HepG2 (cell line): ENCODE measurements around the gene CDCA4. TPM values are rescaled to one million over a fixed set of nuclear protein-coding genes. Genes with fewer than 3 reads are reported as not detected.
A peak's percentile ranks its signal among the peaks of the same experiment; 100 is the strongest.

Experiments used
- ARID4A ChIP-seq: sonication (generic); formaldehyde crosslinking; IDR thresholded peaks from 2 replicates; pipeline ENCODE4 v1.5.0; 2020; ENCODE audit warnings: mild to moderate bottlenecking, missing genetic modification reagents, borderline replicate concordance
- ATF6 ChIP-seq: sonication (generic); formaldehyde crosslinking; conservative IDR thresholded peaks from 2 replicates; pipeline ENCODE4 v1.4.0; 2020; ENCODE audit warnings: missing genetic modification reagents
- EP300 ChIP-seq, 3 experiments: sonication (generic) in 1 of 3; formaldehyde crosslinking in 1 of 3; IDR thresholded peaks; 2 replicates each; pipeline versions ENCODE4 v1.5.1 to v1.6.1; 2011 to 2020; ENCODE audit warnings: low read depth in 2 of 3, low read length in 2 of 3, borderline replicate concordance in 1 of 3, improper control_type of control experiment in 1 of 3, mild to moderate bottlenecking in 1 of 3, missing genetic modification reagents in 1 of 3, moderate library complexity in 1 of 3
- MLXIP ChIP-seq: sonication (generic); formaldehyde crosslinking; IDR thresholded peaks from 2 replicates; pipeline ENCODE4 v1.9.0; 2021; ENCODE audit warnings: missing genetic modification reagents, borderline replicate concordance
- MTA3 ChIP-seq: sonication (generic); formaldehyde crosslinking; IDR thresholded peaks from 2 replicates; pipeline ENCODE4 v1.4.0; 2020; ENCODE audit warnings: missing genetic modification reagents
- RCOR2 ChIP-seq: IDR thresholded peaks from 2 replicates; pipeline ENCODE4 v1.6.1; 2016; ENCODE audit warnings: missing biosample characterization, missing genetic modification reagents
- TFDP2 ChIP-seq: sonication (generic); formaldehyde crosslinking; IDR thresholded peaks from 2 replicates; pipeline ENCODE4 v1.4.0; 2020; ENCODE audit warnings: missing genetic modification reagents
- ZNF160 ChIP-seq: sonication (generic); formaldehyde crosslinking; IDR thresholded peaks from 2 replicates; pipeline ENCODE4 v1.8.0; 2022; ENCODE audit warnings: mild to moderate bottlenecking, inconsistent platforms, missing genetic modification reagents
- ZNF556 ChIP-seq: sonication (generic); formaldehyde crosslinking; IDR thresholded peaks from 2 replicates; pipeline ENCODE4 v1.4.0; 2020; ENCODE audit warnings: mild to moderate bottlenecking, missing genetic modification reagents, borderline replicate concordance
- polyA plus RNA-seq, 8 experiments: library from polyadenylated mRNA; depleted of rRNA in 3 of 8; stranded (reverse) in 7 of 8; unstranded in 1 of 8; fragments of >200 nt; fragmentation: Illumina TruSeq in 4 of 8; extraction: Trizol in 4 of 8; gene quantifications; 2 replicates each; pipeline versions ENCODE4 v1.2.1 to v1.2.3, GENCODE V29; 2011 to 2016; ENCODE audit warnings: low read depth in 4 of 8, missing spikeins in 1 of 8, mixed read lengths in 1 of 8; ENCODE audit not compliant: insufficient read depth in 1 of 8
- total RNA-seq, 5 experiments: library from RNA; depleted of rRNA; stranded (reverse); fragments of >200 nt; fragmentation: Illumina TruSeq; extraction: Trizol; gene quantifications; 2 replicates each; pipeline ENCODE4 v1.2.3, GENCODE V29; 2016; ENCODE audit warnings: low read depth in 1 of 5
- TF ChIP-seq, protein P1 (sequence below): sonication (generic); formaldehyde crosslinking; IDR thresholded peaks from 2 replicates; pipeline ENCODE4 v1.4.0; 2020; ENCODE audit warnings: mild to moderate bottlenecking, missing genetic modification reagents, borderline replicate concordance

The CDCA4 gene
- total and polyA plus RNA-seq, 2 of the 13 experiments (the other 11 are each of a cell fraction or from before 2014, with no cell fraction given), result 19.7 to 43.1 TPM

GRCh38 chr14:105020815-105021655 lies at the start of gene CDCA4 (continued):
- no peak for TF ChIP-seq RCOR2
- TF ChIP-seq ZNF556, result 0 out of 2 replicates have a peak, but pooled peaks have one; percentile 15
- TF ChIP-seq EP300 (IDR thresholded peaks at IDR 0.05; ENCODE audit: low read depth in 2 of 2, low read length in 2 of 2), result no peak
- no peak for TF ChIP-seq EP300 (CRISPR knock-in tag; IDR thresholded peaks at IDR 0.05; ENCODE audit: borderline replicate concordance)
- TF ChIP-seq, protein P1, sequence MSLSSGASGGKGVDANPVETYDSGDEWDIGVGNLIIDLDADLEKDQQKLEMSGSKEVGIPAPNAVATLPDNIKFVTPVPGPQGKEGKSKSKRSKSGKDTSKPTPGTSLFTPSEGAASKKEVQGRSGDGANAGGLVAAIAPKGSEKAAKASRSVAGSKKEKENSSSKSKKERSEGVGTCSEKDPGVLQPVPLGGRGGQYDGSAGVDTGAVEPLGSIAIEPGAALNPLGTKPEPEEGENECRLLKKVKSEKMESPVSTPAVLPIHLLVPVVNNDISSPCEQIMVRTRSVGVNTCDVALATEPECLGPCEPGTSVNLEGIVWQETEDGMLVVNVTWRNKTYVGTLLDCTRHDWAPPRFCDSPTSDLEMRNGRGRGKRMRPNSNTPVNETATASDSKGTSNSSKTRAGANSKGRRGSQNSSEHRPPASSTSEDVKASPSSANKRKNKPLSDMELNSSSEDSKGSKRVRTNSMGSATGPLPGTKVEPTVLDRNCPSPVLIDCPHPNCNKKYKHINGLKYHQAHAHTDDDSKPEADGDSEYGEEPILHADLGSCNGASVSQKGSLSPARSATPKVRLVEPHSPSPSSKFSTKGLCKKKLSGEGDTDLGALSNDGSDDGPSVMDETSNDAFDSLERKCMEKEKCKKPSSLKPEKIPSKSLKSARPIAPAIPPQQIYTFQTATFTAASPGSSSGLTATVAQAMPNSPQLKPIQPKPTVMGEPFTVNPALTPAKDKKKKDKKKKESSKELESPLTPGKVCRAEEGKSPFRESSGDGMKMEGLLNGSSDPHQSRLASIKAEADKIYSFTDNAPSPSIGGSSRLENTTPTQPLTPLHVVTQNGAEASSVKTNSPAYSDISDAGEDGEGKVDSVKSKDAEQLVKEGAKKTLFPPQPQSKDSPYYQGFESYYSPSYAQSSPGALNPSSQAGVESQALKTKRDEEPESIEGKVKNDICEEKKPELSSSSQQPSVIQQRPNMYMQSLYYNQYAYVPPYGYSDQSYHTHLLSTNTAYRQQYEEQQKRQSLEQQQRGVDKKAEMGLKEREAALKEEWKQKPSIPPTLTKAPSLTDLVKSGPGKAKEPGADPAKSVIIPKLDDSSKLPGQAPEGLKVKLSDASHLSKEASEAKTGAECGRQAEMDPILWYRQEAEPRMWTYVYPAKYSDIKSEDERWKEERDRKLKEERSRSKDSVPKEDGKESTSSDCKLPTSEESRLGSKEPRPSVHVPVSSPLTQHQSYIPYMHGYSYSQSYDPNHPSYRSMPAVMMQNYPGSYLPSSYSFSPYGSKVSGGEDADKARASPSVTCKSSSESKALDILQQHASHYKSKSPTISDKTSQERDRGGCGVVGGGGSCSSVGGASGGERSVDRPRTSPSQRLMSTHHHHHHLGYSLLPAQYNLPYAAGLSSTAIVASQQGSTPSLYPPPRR, result peak; percentile 18; the same call in 1 of the 2 replicates
- TF ChIP-seq MTA3 (CRISPR knock-in tag), result no peak
- TF ChIP-seq MLXIP, result no peak
- no peak for TF ChIP-seq ATF6 (CRISPR knock-in tag)
- peak; percentile 60 for TF ChIP-seq ARID4A (CRISPR knock-in tag)
- no peak; the same call in 1 of the 2 replicates for TF ChIP-seq ZNF160
- TF ChIP-seq TFDP2 (CRISPR knock-in tag), result peak; percentile 97
